K562 (cell line): Measurements from ENCODE around the gene SLC6A8. TPM values are rescaled to one million over a fixed set of nuclear protein-coding genes. Genes with fewer than 3 reads are reported as not detected.

Experiments
- ATAC-seq: fragments of 200-7000 bp; cut with Tn5 transposase; 3 replicates; pipeline ENCODE4 v1.9.1; 2020; ENCODE audit warnings: moderate library complexity
- BruUV-seq: library from RNA; stranded (reverse); fragments of 400-500 nt; replicated peaks from 2 replicates; lab custom pipeline; 2021; lab: Mats Ljungman, UMichigan
- CTCF ChIA-PET: fragments of 300-600 bp; formaldehyde crosslinking; extraction: SDS; loops from one replicate; lab custom pipeline; 2021; ENCODE audit warnings: low intra/inter-chr PET ratio; lab: Yijun Ruan, JAX
- POLR2A ChIA-PET: fragments of 300-600, 350-650 bp; sonication (Branson Sonifier 250); formaldehyde crosslinking; extraction: SDS; loops from one replicate; lab custom pipeline; 2021; ENCODE audit warnings: antibody characterized with exemption, inconsistent platforms; lab: Yijun Ruan, JAX
- DNase-seq, 4 experiments: peaks; one replicate each; pipeline versions ENCODE4 v3.0.0 to v3.0.0-alpha.2; 2011 to 2018; ENCODE audit warnings: low spot score in 3 of 4, mixed read lengths in 3 of 4; ENCODE audit errors: extremely low read depth in 1 of 4
- FAIRE-seq: peaks from 2 replicates; lab custom pipeline; 2011; peaks lifted over from hg19 to GRCh38; lab: Jason Lieb, UNC
- H2AFZ ChIP-seq: 2 replicates; pipeline ENCODE4 v1.6.0; 2011; ENCODE audit warnings: low read depth, low read length, control low read depth, inconsistent platforms
- H3K27ac ChIP-seq: fragments of 200-600 bp; 3 replicates; pipeline ENCODE4 v1.8.0; 2011; ENCODE audit warnings: low read depth, mild to moderate bottlenecking, control low read depth, inconsistent platforms, low read length, moderate library complexity, mixed read lengths; ENCODE audit errors: extremely low read depth
- H3K27me3 ChIP-seq, 2 experiments: fragments of 300-600 bp in 1 of 2; 2 replicates in 1 of 2; 3 replicates in 1 of 2; pipeline versions ENCODE4 v1.6.0 to v1.8.0; 2011; ENCODE audit warnings: inconsistent platforms in 2 of 2, low read length in 2 of 2, mild to moderate bottlenecking in 1 of 2, mixed read lengths in 1 of 2, moderate library complexity in 1 of 2; ENCODE audit not compliant: control insufficient read depth in 2 of 2, insufficient read depth in 2 of 2
- H3K36me3 ChIP-seq: fragments of 300-600 bp; 3 replicates; pipeline ENCODE4 v1.8.0; 2011; ENCODE audit warnings: mild to moderate bottlenecking, low read length, inconsistent platforms; ENCODE audit not compliant: control insufficient read depth, insufficient read depth
- H3K4me1 ChIP-seq, 2 experiments: fragments of 200-600 bp in 1 of 2; replicated peaks in 1 of 2; 2 replicates in 1 of 2; 3 replicates in 1 of 2; pipeline versions ENCODE4 v1.5.1 to v1.8.0; 2011; ENCODE audit warnings: inconsistent platforms in 2 of 2, low read length in 2 of 2, mild to moderate bottlenecking in 1 of 2, mixed read lengths in 1 of 2, moderate library complexity in 1 of 2; ENCODE audit not compliant: control insufficient read depth in 2 of 2, insufficient read depth in 2 of 2
- H3K4me2 ChIP-seq: 2 replicates; pipeline ENCODE4 v1.6.1; 2011; ENCODE audit warnings: low read length, control low read depth, inconsistent platforms, mixed read lengths; ENCODE audit not compliant: insufficient read depth
- H3K4me3 ChIP-seq: fragments of 200-600 bp; sonication (generic), shearing (Covaris generic); 2 replicates; pipeline ENCODE4 v1.5.1; 2016; ENCODE audit warnings: control low read depth, inconsistent platforms
- H3K79me2 ChIP-seq: fragments of 200-600 bp; 3 replicates; pipeline ENCODE4 v1.8.0; 2011; ENCODE audit warnings: low read length, inconsistent platforms; ENCODE audit not compliant: control insufficient read depth, insufficient read depth
- H3K9ac ChIP-seq, 2 experiments: 2 replicates each; pipeline versions ENCODE4 v1.6.0 to v1.6.1; 2011; ENCODE audit warnings: low read depth in 2 of 2, low read length in 2 of 2, control low read depth in 1 of 2, inconsistent platforms in 1 of 2, mild to moderate bottlenecking in 1 of 2, mixed read lengths in 1 of 2; ENCODE audit not compliant: insufficient read depth in 1 of 2
- H3K9me1 ChIP-seq: one replicate; pipeline ENCODE4 v1.6.0; 2011; ENCODE audit warnings: inconsistent platforms, mild to moderate bottlenecking, low read length, moderate library complexity; ENCODE audit not compliant: control insufficient read depth, insufficient read depth
- H3K9me3 ChIP-seq: replicated peaks from 2 replicates; pipeline ENCODE4 v1.5.1; 2011; ENCODE audit warnings: low read depth, low read length, inconsistent platforms; ENCODE audit not compliant: control insufficient read depth, insufficient read depth
- H4K20me1 ChIP-seq: replicated peaks from 2 replicates; pipeline ENCODE4 v1.6.1; 2011; ENCODE audit warnings: low read length, inconsistent platforms, mixed read lengths; ENCODE audit not compliant: control insufficient read depth, insufficient read depth
- NFIC ChIP-seq: fragments of 450-650 bp; IDR thresholded peaks from 2 replicates; pipeline ENCODE4 v1.6.1; 2017; ENCODE audit warnings: mild to moderate bottlenecking, inconsistent platforms
- TAF9B ChIP-seq: fragments of 450-650 bp; IDR thresholded peaks from 2 replicates; pipeline ENCODE4 v1.6.1; 2018; ENCODE audit warnings: mild to moderate bottlenecking; ENCODE audit not compliant: partially characterized antibody
- XRCC3 ChIP-seq: fragments of 450-650 bp; IDR thresholded peaks from 2 replicates; pipeline ENCODE4 v1.6.1; 2017; ENCODE audit warnings: mild to moderate bottlenecking, moderate library complexity
- ZNF717 ChIP-seq: fragments of 250-450 bp; sonication (Bioruptor Pico); IDR thresholded peaks from 2 replicates; pipeline ENCODE4 v1.5.0; 2021
- WGBS: fragments of 100-300 bp; shearing (Covaris generic); methylation state at CpG from one replicate; pipeline ENCODE4 v1.1.6; 2016; ENCODE audit warnings: low coverage, mixed read lengths; ENCODE audit not compliant: insufficient coverage; ENCODE audit errors: missing lambda C conversion rate; 5-methylcytosine and 5-hydroxymethylcytosine counted together
- in situ Hi-C: fragments of 300-500 bp; cut with MboI; formaldehyde crosslinking; loops from 4 replicates; pipeline ENCODE4 v1.15.0; 2018; ENCODE audit warnings: inconsistent platforms, mixed read lengths
- intact Hi-C: fragments of 100-400 bp; cut with micrococcal nuclease; formaldehyde crosslinking; loops from 2 replicates; pipeline ENCODE4 v1.14.2; 2022
- polyA plus RNA-seq, 8 experiments: library from polyadenylated mRNA; depleted of rRNA in 4 of 8; stranded (reverse) in 5 of 8; unstranded in 3 of 8; fragments of >200 nt; fragmentation: Nextera tagmentation in 2 of 8; fragmentation: Illumina TruSeq in 1 of 8; extraction: Ambion mirVana in 2 of 8; extraction: Trizol in 1 of 8; gene quantifications; 2 replicates each; pipeline versions ENCODE4 v1.2.1 to v1.2.3, GENCODE V29; 2011 to 2014; ENCODE audit warnings: inconsistent platforms in 1 of 8, missing spikeins in 1 of 8
- total RNA-seq, 7 experiments: library from RNA; depleted of rRNA in 6 of 7; stranded (reverse); fragments of >200 nt in 6 of 7; fragmentation: Illumina TruSeq in 2 of 7; extraction: Trizol in 2 of 7; gene quantifications; 2 replicates each; pipeline versions ENCODE4 v1.2.1 to v1.2.3, GENCODE V29; 2011 to 2021; ENCODE audit warnings: low replicate concordance in 1 of 7

Gene SLC6A8
- total and polyA plus RNA-seq, 9 of the 15 experiments (the other 6 are each of a cell fraction or from before 2014, with no cell fraction given), result 0.68 to 144 (median 34.3) TPM

DNA sequence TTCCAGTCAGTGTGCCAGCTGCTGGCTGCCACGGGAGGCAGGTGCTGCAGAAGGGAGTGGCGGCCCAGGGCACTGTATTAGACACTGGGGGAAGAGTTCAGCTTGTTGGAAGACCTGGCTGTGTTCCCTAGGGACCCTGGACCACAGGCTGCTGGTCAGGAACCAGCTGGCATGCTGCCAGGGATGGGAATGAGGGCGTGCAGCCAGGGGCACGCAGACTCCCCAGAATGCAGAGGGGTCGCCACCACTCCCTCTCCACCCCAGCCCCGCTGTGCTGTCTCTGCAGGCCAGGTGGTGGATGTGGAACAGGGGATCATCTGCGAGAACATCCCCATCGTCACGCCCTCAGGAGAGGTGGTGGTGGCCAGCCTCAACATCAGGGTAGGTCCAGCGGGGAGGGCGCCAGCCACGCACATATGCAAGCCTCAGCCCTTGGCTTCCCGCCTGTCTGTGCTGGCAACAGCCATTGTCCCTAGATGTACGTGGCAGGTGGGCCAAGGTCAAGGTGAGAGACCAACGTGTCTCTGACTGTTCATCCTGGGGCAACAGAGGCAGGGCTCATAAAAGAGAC lies 49.2 kb downstream of the SLC6A8 start:
- DNase-seq (no peak), FAIRE-seq (no peak), ATAC-seq (no peak)
- Histone ChIP-seq H3K79me2 (no peaks in the 10 kb centered on the region), H3K4me1 (peaks cover 8 to 54% of the 10 kb centered on the region in 2 experiments; a peak in 4 of 5 replicates), H3K36me3 (no peaks in the 10 kb centered on the region; the same call in 2 of the 3 replicates), H3K4me3 (no peak overlapping the region), H3K27ac (no peak overlapping the region), H4K20me1 (no peaks in the 10 kb centered on the region), H3K27me3 (no peaks in the 10 kb centered on the region), H3K9me1 (no peaks in the 10 kb centered on the region), H3K9me3 (no peaks in the 10 kb centered on the region), H3K9ac (peak overlapping the region in 1 of 2 experiments; percentile 68; a peak in 1 of 4 replicates), H3K4me2 (no peak overlapping the region), H2AFZ (no peak overlapping the region)
- CTCF ChIA-PET, result no interaction called here
- intact Hi-C loops, result no loop called here
- BruUV-seq, result no TSS peak
- in situ Hi-C loops, result no loop called here
- TF ChIP-seq TAF9B (no peak), NFIC (peak; percentile 86)
- 83% methylated on average over 4 of the region's 15 CpGs for WGBS
- POLR2A ChIA-PET, result no interaction called here

DNA sequence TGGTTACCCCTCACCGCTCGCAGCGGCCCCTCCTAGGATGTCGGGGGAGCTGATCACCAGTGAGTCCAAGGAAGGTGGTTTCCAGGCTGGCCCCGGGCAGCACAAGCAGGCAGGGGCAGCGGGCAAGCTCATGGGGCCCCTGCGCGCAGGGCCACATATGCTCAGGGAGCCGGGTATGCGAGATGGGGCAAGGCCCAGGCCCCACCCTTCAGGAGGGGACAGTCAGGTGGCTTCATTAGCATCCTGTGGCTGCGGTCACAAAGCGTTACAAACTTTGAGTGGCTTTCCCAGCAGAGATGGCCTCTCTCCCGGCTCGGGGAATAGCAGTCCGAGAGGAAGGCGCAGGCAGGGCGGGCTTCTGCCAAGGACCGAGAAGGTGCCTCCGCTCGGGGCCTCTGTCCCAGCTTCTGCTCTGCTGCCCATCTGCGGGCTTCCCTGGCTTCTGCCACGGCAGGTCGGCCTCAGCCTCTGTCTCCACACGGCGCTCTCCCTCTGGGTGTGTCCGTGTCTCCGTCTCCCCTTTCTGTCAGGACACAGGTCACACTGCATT lies 50.4 kb downstream of the SLC6A8 start:
- H3K9ac ChIP-seq, result no peak overlapping the region; a peak in 1 of 4 replicates
- no peak overlapping the region for H3K27ac ChIP-seq
- ATAC-seq, result no peak
- H3K79me2 ChIP-seq, result no peaks in the 10 kb centered on the region
- H3K9me3 ChIP-seq, result no peaks in the 10 kb centered on the region
- peaks cover 8 to 58% of the 10 kb centered on the region in 2 experiments; a peak in 4 of 5 replicates for H3K4me1 ChIP-seq
- no peak overlapping the region for H2AFZ ChIP-seq
- H3K4me3 ChIP-seq, result no peak overlapping the region
- intact Hi-C loops, result no loop called here
- FAIRE-seq, result no peak
- no peaks in the 10 kb centered on the region for H3K27me3 ChIP-seq
- POLR2A ChIA-PET, result interaction anchor here (0.6 to 1.6 kb wide), 2 partner anchors 11 to 359 kb away, joined by 4 to 5 read pairs; partner anchors contain the start of gene MECP2
- BruUV-seq, result no TSS peak
- no peak overlapping the region for H3K4me2 ChIP-seq
- in situ Hi-C loops, result no loop called here
- no peaks in the 10 kb centered on the region for H3K9me1 ChIP-seq
- WGBS, result 79% methylated on average over 9 of the region's 27 CpGs
- no peak for TF ChIP-seq ZNF717 (CRISPR knock-in tag)
- no peak for TF ChIP-seq XRCC3
- TF ChIP-seq, all 486 proteins: peak for 0
- Histone ChIP-seq H3K36me3 (no peaks in the 10 kb centered on the region; the same call in 2 of the 3 replicates), H4K20me1 (no peaks in the 10 kb centered on the region)
- DNase-seq, result no peak
- CTCF ChIA-PET, result no interaction called here
